GM19240 (cell line): Measurements from ENCODE around the gene SRGAP3.

Experiments
- DNase-seq: peaks from one replicate; pipeline ENCODE4 v3.0.0; 2011; ENCODE audit warnings: low spot score; ENCODE audit not compliant: insufficient read length

The SRGAP3 gene

GRCh38 chr3:8938021-8938420, 311.4 kb downstream of the SRGAP3 start:
- DNase-seq = no peak

- DNase-seq = no peak
These were observed 312.1 kb downstream of the SRGAP3 start for GRCh38 chr3:8937064-8938020.

- DNase-seq = no peak
These were observed 316.9 kb downstream of the SRGAP3 start for GRCh38 chr3:8932507-8932906.

- no peak for DNase-seq
These were observed 318.1 kb downstream of the SRGAP3 start for GRCh38 chr3:8931342-8931741.
